Measurements from ENCODE around the gene CNTD1. TPM values are rescaled to one million over a fixed set of nuclear protein-coding genes. Genes with fewer than 3 reads are reported as not detected.

The CNTD1 gene
- total RNA-seq, 1 experiment from 2014 or later: not detected

DNA sequence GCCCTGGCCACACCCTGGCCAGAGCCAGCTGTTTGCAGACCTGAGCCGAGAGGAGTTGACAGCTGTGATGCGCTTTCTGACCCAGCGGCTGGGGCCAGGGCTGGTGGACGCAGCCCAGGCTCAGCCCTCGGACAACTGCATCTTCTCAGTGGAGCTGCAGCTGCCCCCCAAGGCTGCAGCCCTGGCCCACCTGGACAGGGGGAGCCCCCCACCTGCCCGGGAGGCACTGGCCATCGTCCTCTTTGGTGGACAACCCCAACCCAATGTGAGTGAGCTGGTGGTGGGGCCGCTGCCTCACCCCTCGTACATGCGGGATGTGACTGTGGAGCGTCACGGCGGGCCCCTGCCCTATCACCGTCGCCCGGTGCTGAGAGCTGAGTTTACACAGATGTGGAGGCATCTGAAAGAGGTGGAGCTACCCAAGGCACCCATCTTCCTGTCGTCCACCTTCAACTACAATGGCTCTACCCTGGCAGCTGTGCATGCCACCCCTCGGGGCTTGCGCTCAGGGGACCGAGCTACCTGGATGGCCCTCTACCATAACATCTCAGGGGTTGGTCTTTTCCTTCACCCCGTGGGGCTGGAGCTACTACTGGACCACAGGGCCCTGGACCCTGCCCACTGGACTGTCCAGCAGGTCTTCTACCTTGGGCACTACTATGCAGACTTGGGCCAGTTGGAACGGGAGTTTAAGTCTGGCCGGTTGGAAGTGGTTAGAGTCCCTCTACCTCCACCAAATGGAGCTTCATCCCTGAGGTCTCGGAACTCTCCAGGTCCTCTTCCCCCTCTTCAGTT, 46.3 kb downstream of the CNTD1 start:
- Mint-ChIP-seq H3K36me3 (ENCODE audit: insufficient read depth, unreplicated experiment) (peaks cover 49% of the 10 kb centered on the region), H3K4me3 (ENCODE audit: unreplicated experiment) (no peak overlapping the region), H3K9me3 (ENCODE audit: unreplicated experiment) (no peaks in the 10 kb centered on the region), H3K4me1 (ENCODE audit: insufficient read depth, unreplicated experiment) (peaks cover 13% of the 10 kb centered on the region), H3K27ac (ENCODE audit: low read depth, unreplicated experiment) (no peak overlapping the region), H3K27me3 (ENCODE audit: insufficient read depth, unreplicated experiment) (peaks cover 2% of the 10 kb centered on the region)
- DNase-seq (ENCODE audit: unreplicated experiment): no peak
- CTCF ChIA-PET: interaction anchor here (0.7 to 5.0 kb wide), 7 partner anchors 43 to 980 kb away, joined by 3 to 60 read pairs (median 5); partner anchors contain the start of genes KLHL11 and RPL27
- no TSS peak for BruUV-seq (replicated peaks)
- POLR2A ChIA-PET: interaction anchor here (1.0 to 3.0 kb wide), 9 partner anchors 10 to 153 kb away, joined by 3 to 15 read pairs (median 6); partner anchors contain the start of genes BECN1, PSME3 and RPL27
- intact Hi-C loops (cut with micrococcal nuclease): no loop called here
- TF ChIP-seq, protein P1, sequence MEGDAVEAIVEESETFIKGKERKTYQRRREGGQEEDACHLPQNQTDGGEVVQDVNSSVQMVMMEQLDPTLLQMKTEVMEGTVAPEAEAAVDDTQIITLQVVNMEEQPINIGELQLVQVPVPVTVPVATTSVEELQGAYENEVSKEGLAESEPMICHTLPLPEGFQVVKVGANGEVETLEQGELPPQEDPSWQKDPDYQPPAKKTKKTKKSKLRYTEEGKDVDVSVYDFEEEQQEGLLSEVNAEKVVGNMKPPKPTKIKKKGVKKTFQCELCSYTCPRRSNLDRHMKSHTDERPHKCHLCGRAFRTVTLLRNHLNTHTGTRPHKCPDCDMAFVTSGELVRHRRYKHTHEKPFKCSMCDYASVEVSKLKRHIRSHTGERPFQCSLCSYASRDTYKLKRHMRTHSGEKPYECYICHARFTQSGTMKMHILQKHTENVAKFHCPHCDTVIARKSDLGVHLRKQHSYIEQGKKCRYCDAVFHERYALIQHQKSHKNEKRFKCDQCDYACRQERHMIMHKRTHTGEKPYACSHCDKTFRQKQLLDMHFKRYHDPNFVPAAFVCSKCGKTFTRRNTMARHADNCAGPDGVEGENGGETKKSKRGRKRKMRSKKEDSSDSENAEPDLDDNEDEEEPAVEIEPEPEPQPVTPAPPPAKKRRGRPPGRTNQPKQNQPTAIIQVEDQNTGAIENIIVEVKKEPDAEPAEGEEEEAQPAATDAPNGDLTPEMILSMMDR (IDR thresholded peaks at IDR 0.05; ENCODE audit: unreplicated experiment): no peak

DNA sequence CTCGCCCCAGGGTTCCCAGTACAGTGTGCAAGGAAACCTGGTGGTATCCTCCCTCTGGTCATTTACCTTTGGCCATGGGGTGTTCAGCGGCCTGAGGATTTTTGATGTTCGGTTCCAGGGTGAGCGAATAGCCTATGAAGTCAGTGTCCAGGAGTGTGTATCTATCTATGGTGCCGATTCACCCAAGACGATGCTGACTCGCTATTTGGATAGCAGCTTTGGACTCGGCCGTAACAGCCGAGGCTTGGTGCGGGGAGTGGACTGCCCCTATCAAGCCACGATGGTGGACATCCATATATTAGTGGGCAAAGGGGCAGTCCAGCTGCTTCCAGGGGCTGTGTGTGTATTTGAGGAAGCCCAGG, 46.9 kb downstream of the CNTD1 start:
- ChIA-PET CTCF (interaction anchor here (0.7 to 5.0 kb wide), 4 partner anchors 84 to 980 kb away, joined by 3 to 60 read pairs (median 11); partner anchors contain the start of genes KLHL11 and RPL27), POLR2A (interaction anchor here (0.6 to 3.0 kb wide), 9 partner anchors 9 to 916 kb away, joined by 3 to 15 read pairs (median 4); partner anchors contain the start of genes BECN1, PSME3 and RPL27)
- intact Hi-C loops (cut with micrococcal nuclease): no loop called here
- Mint-ChIP-seq H3K27ac (ENCODE audit: low read depth, unreplicated experiment) (no peak overlapping the region), H3K4me3 (ENCODE audit: unreplicated experiment) (no peak overlapping the region), H3K4me1 (ENCODE audit: insufficient read depth, unreplicated experiment) (peaks cover 13% of the 10 kb centered on the region), H3K9me3 (ENCODE audit: unreplicated experiment) (no peaks in the 10 kb centered on the region), H3K36me3 (ENCODE audit: insufficient read depth, unreplicated experiment) (peaks cover 43% of the 10 kb centered on the region), H3K27me3 (ENCODE audit: insufficient read depth, unreplicated experiment) (peaks cover 8% of the 10 kb centered on the region)
- DNase-seq (ENCODE audit: unreplicated experiment): no peak
- TF ChIP-seq, protein P1 (IDR thresholded peaks at IDR 0.05; ENCODE audit: unreplicated experiment): no peak
- BruUV-seq (replicated peaks): no TSS peak

DNA sequence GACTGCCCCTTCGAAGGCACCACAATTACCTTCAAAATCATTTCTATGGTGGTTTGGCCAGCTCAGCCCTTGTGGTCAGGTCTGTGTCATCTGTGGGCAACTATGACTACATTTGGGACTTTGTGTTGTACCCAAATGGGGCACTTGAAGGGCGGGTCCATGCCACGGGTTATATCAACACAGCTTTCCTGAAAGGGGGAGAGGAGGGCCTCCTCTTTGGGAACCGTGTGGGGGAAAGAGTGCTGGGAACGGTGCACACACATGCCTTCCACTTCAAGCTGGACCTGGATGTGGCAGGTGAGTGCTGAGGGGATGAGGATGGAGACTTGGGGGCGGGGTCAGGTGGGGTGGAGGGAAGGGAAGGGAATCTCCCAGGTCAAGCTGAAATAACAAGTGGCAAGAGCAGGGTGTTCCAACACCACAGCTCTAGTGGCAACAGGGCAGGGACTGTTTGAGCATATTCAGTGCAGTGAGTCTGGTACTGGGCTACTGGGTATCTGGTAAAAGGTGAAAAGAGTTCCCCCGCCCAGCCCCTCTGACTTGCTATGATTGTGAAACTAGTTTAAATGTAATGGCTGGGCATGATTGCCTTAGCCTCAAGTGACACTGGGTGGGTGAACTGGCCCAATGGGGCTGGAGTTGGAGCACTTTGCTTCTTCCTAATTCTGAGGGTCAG, 47.4 kb downstream of the CNTD1 start:
- TF ChIP-seq, protein P1 (IDR thresholded peaks at IDR 0.05; ENCODE audit: unreplicated experiment): no peak
- DNase-seq (ENCODE audit: unreplicated experiment): peak; percentile 35
- no TSS peak for BruUV-seq (replicated peaks)
- Mint-ChIP-seq H3K27ac (ENCODE audit: low read depth, unreplicated experiment) (no peak overlapping the region), H3K4me1 (ENCODE audit: insufficient read depth, unreplicated experiment) (peaks cover 13% of the 10 kb centered on the region), H3K27me3 (ENCODE audit: insufficient read depth, unreplicated experiment) (peaks cover 13% of the 10 kb centered on the region), H3K36me3 (ENCODE audit: insufficient read depth, unreplicated experiment) (peaks cover 38% of the 10 kb centered on the region), H3K4me3 (ENCODE audit: unreplicated experiment) (no peak overlapping the region), H3K9me3 (ENCODE audit: unreplicated experiment) (no peaks in the 10 kb centered on the region)
- ChIA-PET CTCF (interaction anchor here (0.7 to 5.0 kb wide), 4 partner anchors 83 to 981 kb away, joined by 3 to 60 read pairs (median 11); partner anchors contain the start of genes KLHL11 and RPL27), POLR2A (interaction anchor here (0.6 to 3.0 kb wide), 8 partner anchors 9 to 916 kb away, joined by 3 to 15 read pairs (median 5); partner anchors contain the start of genes BECN1, PSME3 and RPL27)
- intact Hi-C loops (cut with micrococcal nuclease): no loop called here

All from MCF 10A (cell line).